Measurements from ENCODE around the gene THPO. TPM values are rescaled to one million over a fixed set of nuclear protein-coding genes. Genes with fewer than 3 reads are reported as not detected.

The THPO gene
- total RNA-seq, 1 donor from 2014 or later: 0.20 TPM

- Histone ChIP-seq H3K9me3 (no peaks in the 10 kb centered on the region), H3K27ac (peak overlapping the region; percentile 89), H3K4me1 (peaks cover 26% of the 10 kb centered on the region), H3K4me3 (no peak overlapping the region), H3K27me3 (no peaks in the 10 kb centered on the region), H3K36me3 (peaks cover 57% of the 10 kb centered on the region)
- intact Hi-C loops (cut with DNase I): no loop called here
- ATAC-seq: no peak
- DNase-seq: no peak
- TF ChIP-seq CTCF (IDR thresholded peaks at IDR 0.05): no peak
Measured at GRCh38 chr3:184334470-184335158, 43.4 kb downstream of the THPO start.

- no peak overlapping the region for H3K4me3 ChIP-seq
- H3K4me1 ChIP-seq: peaks cover 21% of the 10 kb centered on the region
- H3K27me3 ChIP-seq: no peaks in the 10 kb centered on the region
- H3K27ac ChIP-seq: no peak overlapping the region
- peaks cover 66% of the 10 kb centered on the region for H3K36me3 ChIP-seq
- no peak for DNase-seq
- intact Hi-C loops (cut with DNase I): no loop called here
- no peaks in the 10 kb centered on the region for H3K9me3 ChIP-seq
- TF ChIP-seq CTCF (IDR thresholded peaks at IDR 0.05): no peak
- ATAC-seq: no peak
Measured at GRCh38 chr3:184333700-184334099, 44.3 kb downstream of the THPO start.

- no peak overlapping the region for H3K27ac ChIP-seq
- no peak for ATAC-seq
Measured at GRCh38 chr3:184333190-184333589, 44.8 kb downstream of the THPO start.

GRCh38 chr3:184332370-184333090 lies 45.5 kb downstream of the THPO start:
- DNase-seq: no peak
- Histone ChIP-seq H3K9me3 (no peaks in the 10 kb centered on the region), H3K36me3 (peaks cover 78% of the 10 kb centered on the region), H3K4me1 (peaks cover 11% of the 10 kb centered on the region), H3K4me3 (no peak overlapping the region), H3K27me3 (no peaks in the 10 kb centered on the region), H3K27ac (no peak overlapping the region)
- ATAC-seq: no peak
- intact Hi-C loops (cut with DNase I): no loop called here
- TF ChIP-seq CTCF (IDR thresholded peaks at IDR 0.05): no peak

More at GRCh38 chr3:184333190-184333589, 44.8 kb downstream of the THPO start:
- no peak for TF ChIP-seq CTCF (IDR thresholded peaks at IDR 0.05)
- DNase-seq: no peak
- intact Hi-C loops (cut with DNase I): no loop called here
- no peaks in the 10 kb centered on the region for H3K9me3 ChIP-seq
- no peak overlapping the region for H3K4me3 ChIP-seq
- H3K27me3 ChIP-seq: no peaks in the 10 kb centered on the region
- peaks cover 17% of the 10 kb centered on the region for H3K4me1 ChIP-seq
- peaks cover 71% of the 10 kb centered on the region for H3K36me3 ChIP-seq

- DNase-seq (no peak), ATAC-seq (no peak)
- intact Hi-C loops (cut with DNase I): no loop called here
- Histone ChIP-seq H3K27me3 (no peaks in the 10 kb centered on the region), H3K4me3 (no peak overlapping the region), H3K9me3 (no peaks in the 10 kb centered on the region), H3K36me3 (peaks cover 100% of the 10 kb centered on the region), H3K4me1 (no peaks in the 10 kb centered on the region), H3K27ac (no peak overlapping the region)
- TF ChIP-seq CTCF (IDR thresholded peaks at IDR 0.05): no peak
Measured at GRCh38 chr3:184328516-184328915, 49.5 kb downstream of the THPO start.

All from upper lobe of right lung (tissue), 1 donor.